Rectal smooth muscle tissue (tissue), 1 donor: Measurements from ENCODE around the gene STARD10.

Experiments used
- H3K27ac ChIP-seq: one replicate; pipeline ENCODE4 v1.7.0; 2013; ENCODE audit warnings: low read depth, low read length, inconsistent platforms
- H3K27me3 ChIP-seq: one replicate; pipeline ENCODE4 v1.7.0; 2013; ENCODE audit warnings: low read length; ENCODE audit not compliant: control insufficient read depth, insufficient read depth
- H3K36me3 ChIP-seq: one replicate; pipeline ENCODE4 v1.7.0; 2013; ENCODE audit warnings: low read length; ENCODE audit not compliant: control insufficient read depth, insufficient read depth
- H3K4me1 ChIP-seq: one replicate; pipeline ENCODE4 v1.7.0; 2013; ENCODE audit warnings: low read length; ENCODE audit not compliant: control insufficient read depth, insufficient read depth
- H3K4me3 ChIP-seq: one replicate; pipeline ENCODE4 v1.7.0; 2013; ENCODE audit warnings: low read length
- H3K9ac ChIP-seq: one replicate; pipeline ENCODE4 v1.7.0; 2013; ENCODE audit warnings: low read length

Gene STARD10

DNA sequence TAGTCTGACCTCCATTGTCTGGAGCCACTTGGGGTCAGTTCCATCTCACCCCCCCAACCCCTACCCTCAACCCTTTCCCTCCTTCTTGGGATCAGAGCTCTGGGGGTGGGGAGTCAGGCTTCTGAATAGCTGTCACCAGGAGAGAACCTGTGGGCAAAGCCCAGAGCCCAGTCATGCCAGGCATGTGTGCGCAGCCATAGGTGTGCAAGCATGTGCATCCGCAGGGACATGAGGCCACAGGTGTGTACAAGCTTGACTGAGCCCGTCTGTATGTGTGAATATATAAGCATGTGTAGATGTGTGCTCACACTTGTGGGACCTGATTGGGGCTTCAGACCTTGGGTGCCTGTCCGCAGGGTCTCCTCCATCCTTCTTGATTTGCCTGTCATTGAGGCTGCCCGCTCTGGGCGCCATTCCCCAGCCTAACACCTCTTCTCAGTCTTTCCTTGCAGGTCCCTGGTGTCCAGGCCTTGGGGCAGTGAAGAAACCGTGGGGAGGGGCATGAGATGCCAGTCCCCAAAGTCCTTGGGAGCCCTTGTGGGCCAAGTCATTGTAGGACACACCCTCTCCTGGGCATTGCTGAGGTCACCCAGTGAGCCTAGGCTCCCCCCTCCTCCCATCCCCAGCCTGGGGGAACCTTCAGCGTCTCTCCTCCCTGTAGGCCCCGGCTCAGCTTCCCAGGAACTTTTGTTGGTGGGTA is 29.4 kb upstream of the STARD10 start:
- Histone ChIP-seq H3K36me3 (peaks cover 2% of the 10 kb centered on the region), H3K4me1 (peaks cover 6% of the 10 kb centered on the region), H3K4me3 (no peak overlapping the region), H3K27ac (no peak overlapping the region), H3K27me3 (no peaks in the 10 kb centered on the region), H3K9ac (no peak overlapping the region)

DNA sequence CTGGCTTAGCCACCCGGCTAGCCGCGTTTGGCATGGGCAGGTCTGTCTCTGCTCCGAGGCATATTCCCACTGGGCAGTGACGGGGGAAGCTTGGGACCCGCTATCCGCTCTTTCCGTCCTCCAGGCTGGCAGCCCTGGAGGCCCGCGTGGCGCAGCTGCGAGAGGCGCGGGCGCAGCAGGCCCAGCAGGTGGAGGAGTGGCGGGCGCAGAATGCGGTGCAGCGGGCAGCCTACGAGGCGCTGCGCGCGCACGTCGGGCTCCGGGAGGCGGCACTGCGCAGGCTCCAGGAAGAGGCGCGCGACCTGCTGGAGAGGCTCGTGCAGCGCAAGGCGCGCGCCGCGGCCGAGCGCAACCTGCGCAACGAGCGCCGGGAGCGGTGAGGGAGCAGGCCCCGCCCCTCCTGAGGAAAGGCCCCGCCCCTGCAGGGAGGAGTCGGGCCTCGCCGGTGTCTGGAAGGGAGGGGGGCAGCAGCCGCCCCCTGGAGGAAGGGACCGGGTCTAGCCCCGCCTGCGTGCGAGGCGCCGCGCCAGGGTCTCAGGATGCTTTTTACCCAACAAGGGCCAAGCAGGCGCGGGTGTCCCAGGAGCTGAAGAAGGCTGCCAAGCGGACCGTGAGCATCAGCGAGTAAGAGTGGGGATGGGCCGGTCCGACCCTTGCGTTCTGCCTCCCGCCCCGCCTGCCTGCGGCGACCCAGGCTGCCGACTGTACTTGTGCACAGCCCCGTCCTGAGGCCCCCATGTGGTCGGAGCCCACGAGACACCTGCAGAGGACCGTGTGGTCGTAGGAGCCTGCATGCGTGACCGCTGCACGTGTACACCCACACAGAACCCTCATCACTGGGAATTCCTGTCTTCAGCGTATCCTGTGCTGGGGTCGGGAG is 28.3 kb upstream of the STARD10 start:
- Histone ChIP-seq H3K9ac (peak overlapping the region; percentile 59), H3K4me1 (peaks cover 6% of the 10 kb centered on the region), H3K36me3 (peaks cover 2% of the 10 kb centered on the region), H3K27me3 (no peaks in the 10 kb centered on the region), H3K27ac (peak overlapping the region; percentile 49), H3K4me3 (peak overlapping the region; percentile 88)

DNA sequence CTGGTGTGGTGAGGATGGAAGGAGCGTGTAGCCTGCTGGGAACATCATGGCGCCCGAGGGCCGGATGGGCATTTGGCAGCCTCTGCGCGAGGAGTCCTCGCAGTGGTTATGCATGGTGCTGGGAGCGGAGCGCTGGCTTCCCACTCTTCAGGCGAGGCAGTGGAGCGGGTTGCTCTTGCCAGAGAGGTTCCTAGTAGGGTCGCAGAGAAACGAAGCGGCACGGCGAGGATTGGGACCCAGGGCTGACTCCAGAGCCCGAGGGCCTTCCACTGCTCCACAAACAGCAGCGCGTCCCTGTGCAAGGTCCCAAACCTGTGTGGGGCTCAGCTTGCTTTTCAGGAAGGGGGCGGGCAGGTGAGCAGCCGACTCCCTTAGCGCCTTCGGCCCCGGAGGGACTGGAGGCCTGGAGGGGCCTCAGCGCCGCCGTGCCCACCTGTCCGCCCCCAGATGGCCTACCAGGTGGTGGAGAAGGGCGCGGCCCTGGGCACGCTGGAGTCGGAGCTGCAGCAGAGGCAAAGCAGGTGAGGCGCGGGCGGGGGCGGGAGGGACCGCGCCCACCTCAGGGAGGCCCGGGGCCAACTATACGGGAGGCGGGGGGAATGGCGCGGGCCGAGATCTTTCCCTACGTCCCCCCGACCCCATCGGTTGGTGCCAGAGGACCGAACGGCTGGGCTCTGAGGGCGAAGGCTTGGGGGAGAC is 27.5 kb upstream of the STARD10 start:
- Histone ChIP-seq H3K27ac (peak overlapping the region; percentile 49), H3K36me3 (peaks cover 2% of the 10 kb centered on the region), H3K9ac (peak overlapping the region; percentile 59), H3K27me3 (no peaks in the 10 kb centered on the region), H3K4me1 (peaks cover 6% of the 10 kb centered on the region), H3K4me3 (peak overlapping the region; percentile 88)

DNA sequence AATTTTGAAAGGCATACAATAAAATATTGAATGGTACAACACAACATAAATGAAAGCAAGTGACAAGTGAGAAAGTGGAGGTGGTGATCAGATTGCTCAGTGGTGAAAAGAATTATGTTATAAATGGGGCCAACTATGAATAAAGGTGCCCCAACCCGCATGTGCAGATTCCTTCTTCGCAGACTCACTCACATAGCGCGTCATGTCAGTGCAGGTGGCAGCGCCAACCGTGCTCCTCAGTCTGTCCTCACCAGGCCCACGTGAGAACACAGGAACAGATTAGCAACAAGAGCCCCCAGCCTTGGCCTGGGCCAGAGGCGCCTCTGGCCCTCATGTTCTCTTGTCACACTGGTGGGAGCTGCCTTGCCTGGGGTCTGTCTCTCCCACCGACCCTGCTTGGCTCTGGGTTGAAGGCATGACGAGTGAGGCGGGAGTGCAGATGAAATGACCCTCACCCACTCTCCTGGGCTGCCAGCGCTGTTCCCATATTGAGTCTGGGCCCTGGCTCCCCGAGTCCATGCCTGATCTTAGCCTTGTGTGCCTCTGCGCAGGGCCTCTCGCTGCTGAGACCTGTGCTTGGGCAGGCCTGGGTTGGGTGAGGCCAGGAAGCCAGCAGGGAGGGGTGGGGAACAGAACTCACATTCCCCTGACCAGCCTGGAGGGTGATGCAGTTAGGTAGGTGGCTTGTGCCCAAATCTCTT is 26.7 kb upstream of the STARD10 start:
- H3K36me3 ChIP-seq = no peaks in the 10 kb centered on the region
- no peak overlapping the region for H3K9ac ChIP-seq
- H3K4me3 ChIP-seq = no peak overlapping the region
- H3K4me1 ChIP-seq = peaks cover 6% of the 10 kb centered on the region
- no peaks in the 10 kb centered on the region for H3K27me3 ChIP-seq
- no peak overlapping the region for H3K27ac ChIP-seq

DNA sequence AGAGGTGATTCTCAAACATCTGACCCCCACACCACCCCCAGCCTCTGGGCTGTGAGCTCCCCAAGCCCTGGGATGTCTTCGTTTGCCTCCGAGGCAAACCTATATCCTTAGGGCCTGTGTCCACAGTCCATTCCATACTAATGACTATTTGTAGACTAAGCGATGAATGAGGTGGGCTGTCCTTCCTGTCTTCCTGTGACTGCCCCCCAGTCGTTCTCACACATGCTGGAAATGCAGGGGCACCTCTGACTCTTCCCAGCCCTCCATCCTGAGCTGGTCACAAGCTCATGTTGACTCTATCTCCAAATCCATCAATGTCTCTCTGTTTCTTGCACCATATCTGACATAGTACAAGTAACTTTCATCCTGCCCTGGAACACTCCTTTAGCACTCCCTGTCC is 25.1 kb upstream of the STARD10 start:
- no peak overlapping the region for H3K4me3 ChIP-seq
- H3K27me3 ChIP-seq = no peaks in the 10 kb centered on the region
- no peak overlapping the region for H3K9ac ChIP-seq
- H3K4me1 ChIP-seq = peaks cover 9% of the 10 kb centered on the region
- no peak overlapping the region for H3K27ac ChIP-seq
- H3K36me3 ChIP-seq = no peaks in the 10 kb centered on the region

DNA sequence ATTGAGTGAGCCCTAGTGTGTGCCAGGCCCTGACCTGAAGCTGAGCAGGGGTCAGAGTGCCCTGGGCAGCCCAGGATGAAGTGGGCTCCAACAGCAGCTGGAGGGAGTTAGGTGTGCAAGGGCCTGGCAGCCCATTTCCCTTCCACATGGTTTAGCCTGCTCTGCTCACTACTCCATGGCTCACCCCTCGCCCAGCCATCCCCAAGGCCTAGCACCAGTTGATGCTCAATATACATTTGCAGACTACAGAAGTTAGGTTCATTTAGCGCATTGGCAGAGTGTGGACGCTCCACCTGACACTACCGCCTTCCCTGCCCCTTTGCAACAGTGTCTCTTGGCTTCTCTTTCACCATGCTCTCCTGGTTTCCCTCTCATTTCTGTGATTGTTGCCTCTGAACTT is 24.1 kb upstream of the STARD10 start:
- H3K36me3 ChIP-seq = no peaks in the 10 kb centered on the region
- no peaks in the 10 kb centered on the region for H3K27me3 ChIP-seq
- H3K4me3 ChIP-seq = no peak overlapping the region
- H3K27ac ChIP-seq = no peak overlapping the region
- H3K9ac ChIP-seq = no peak overlapping the region
- peaks cover 13% of the 10 kb centered on the region for H3K4me1 ChIP-seq

DNA sequence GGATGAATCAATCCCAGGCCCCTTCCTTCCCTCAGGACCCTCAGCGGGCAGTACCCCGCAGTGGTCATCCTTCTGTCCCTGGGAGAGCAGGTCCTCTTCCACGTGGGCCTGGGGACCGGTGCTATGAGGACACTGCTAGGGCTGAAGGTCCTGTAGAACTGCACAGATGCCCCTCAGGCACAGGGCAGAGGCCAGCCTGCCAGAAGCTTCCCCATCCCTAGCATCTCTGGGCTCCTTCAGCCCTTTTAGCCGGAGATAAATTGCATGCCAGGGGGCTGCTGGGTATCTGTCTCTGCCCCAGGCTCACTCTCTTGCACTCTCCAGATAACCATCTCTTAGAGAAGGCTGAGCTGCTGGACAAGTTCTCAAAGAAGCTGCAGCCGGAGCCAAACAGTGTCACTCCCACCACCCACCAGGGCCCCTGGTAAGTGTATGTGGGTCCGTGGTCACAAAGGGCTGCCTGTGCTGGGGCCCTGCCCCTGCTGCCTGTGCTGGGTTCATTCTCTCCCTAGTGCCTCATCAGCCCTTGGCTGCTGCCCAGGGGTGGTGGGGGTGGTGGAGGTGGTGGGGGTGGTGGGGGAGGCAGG is 22.6 kb upstream of the STARD10 start:
- H3K27me3 ChIP-seq = no peaks in the 10 kb centered on the region
- H3K4me3 ChIP-seq = no peak overlapping the region
- no peak overlapping the region for H3K9ac ChIP-seq
- H3K36me3 ChIP-seq = no peaks in the 10 kb centered on the region
- H3K27ac ChIP-seq = no peak overlapping the region
- peaks cover 19% of the 10 kb centered on the region for H3K4me1 ChIP-seq

DNA sequence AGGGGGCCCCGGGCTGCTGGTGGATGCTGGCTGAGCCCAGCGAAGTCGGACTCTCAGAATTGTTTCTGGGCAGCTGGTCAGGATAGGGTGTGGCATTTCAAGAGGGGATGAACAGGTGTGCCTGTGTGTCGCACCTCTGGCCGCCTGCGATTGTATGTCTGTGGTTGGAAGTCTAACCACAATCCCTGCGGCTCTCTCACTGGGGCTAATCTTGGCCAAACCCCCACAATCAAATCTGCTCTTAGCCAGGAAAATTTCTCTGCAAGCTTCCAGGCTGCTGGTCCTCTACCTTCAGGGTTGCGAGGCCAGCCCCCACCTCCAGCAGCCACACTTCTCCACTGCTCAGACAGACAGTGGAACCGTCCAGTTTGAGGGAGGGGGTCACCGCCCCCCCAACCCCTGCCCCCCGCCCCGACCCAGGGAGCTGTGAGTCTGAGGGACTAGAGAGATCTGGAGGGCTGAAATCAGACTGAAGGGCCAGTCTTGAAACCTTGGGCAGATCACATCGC is 21.3 kb upstream of the STARD10 start:
- Histone ChIP-seq H3K4me3 (peak overlapping the region; percentile 74), H3K27ac (no peak overlapping the region), H3K9ac (no peak overlapping the region), H3K4me1 (peaks cover 13% of the 10 kb centered on the region), H3K36me3 (no peaks in the 10 kb centered on the region), H3K27me3 (no peaks in the 10 kb centered on the region)

DNA sequence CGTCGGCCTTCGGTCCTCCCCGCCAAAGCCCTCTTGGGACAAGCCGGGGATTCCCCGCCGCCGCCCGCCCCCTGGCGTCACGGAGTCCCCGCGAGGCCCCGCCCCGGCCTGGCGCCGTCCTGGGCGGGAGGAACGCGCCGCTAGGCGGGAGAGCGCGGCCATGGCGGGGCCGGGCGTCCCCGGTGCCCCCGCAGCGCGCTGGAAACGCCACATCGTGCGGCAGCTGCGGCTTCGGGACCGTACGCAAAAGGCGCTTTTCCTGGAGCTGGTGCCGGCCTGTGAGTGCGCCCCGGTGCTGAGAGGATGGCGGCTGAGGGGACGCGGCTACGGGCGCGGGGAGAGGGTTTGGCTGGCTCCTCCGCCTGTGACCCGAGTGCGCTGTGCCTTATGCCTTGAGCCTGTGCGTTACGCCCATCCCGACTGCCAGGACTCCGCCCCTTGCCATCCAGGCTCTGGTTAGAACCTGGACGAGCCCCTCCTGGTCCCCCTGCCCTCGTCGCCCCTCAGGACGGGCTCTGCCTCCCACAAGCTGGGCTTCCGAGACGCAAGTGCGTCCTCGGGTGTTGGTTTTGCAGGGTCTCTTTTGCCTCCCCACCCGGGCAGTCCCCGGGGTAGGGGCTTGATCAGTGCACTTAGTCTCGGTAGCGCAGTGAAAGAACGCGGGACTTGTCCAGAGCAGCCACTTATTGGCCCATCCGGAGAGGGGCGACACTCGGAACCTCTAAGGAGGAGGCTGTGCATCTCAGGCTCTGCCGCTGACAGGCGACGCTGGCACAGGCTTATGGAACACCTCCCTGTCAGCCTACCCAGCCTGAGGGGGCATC is 20.7 kb upstream of the STARD10 start, which contains the start of gene ATG16L2:
TSS of gene ATG16L2 (plus strand) at position 126 of the 824 bp plus-strand sequence. CDS start at position 161, 35 bp downstream.
- H3K27ac ChIP-seq = peak within 1 kb of the TSS; percentile 96
- peak within 1 kb of the TSS; percentile 91 for H3K9ac ChIP-seq
- no peaks in the 10 kb centered on the region for H3K27me3 ChIP-seq
- H3K4me1 ChIP-seq = peaks cover 13% of the 10 kb centered on the region
- H3K4me3 ChIP-seq = peak within 1 kb of the TSS; percentile 87
- H3K36me3 ChIP-seq = no peaks in the 10 kb centered on the region

DNA sequence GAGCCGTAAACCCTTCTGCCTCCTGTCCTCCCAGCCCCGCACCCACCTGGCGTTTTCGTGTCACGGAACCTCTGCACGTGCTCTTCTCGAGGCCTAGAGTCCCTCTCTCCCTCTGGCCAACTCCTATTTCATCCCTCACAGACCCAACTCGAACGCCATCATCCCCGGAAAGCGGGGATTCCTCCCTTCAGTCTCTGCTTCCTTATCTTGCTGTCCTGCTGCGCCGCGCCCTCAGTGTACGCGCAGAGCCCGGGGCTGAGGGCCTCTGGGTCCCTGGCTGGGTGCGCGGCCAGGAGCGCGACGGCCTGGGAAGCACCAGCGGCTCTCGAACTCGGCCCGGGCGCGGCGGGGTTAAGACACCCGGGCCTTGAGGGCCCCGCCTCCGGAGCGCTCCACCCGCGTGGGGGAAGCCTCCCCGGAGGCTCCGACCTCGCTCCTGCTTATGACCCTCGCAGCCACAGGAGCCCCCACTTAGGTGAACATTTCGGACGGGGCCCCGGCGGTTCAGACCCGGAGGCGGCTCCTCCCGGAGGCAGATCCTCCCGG is 20.0 kb upstream of the STARD10 start:
- peak overlapping the region; percentile 96 for H3K27ac ChIP-seq
- no peaks in the 10 kb centered on the region for H3K36me3 ChIP-seq
- H3K27me3 ChIP-seq = no peaks in the 10 kb centered on the region
- H3K9ac ChIP-seq = peak overlapping the region; percentile 91
- peaks cover 13% of the 10 kb centered on the region for H3K4me1 ChIP-seq
- H3K4me3 ChIP-seq = peak overlapping the region; percentile 87
